Pancreas (tissue), 10 donors: ENCODE results near the gene HNRNPD. TPM values are rescaled to one million over a fixed set of nuclear protein-coding genes. Genes with fewer than 3 reads are reported as not detected.

Source experiments
- ATAC-seq, 4 donors: fragments of 200-7000 bp; cut with Tn5 transposase; one replicate each; pipeline versions ENCODE4 v1.8.0 to v1.9.1; 2020; ENCODE audit warnings: mild to moderate bottlenecking in 4 of 4, moderate library complexity in 4 of 4
- DNase-seq, 6 donors: peaks; one replicate each; pipeline ENCODE4 v3.0.0-alpha.2; 2020
- FAIRE-seq: peaks from 2 replicates; lab custom pipeline; 2012; peaks lifted over from hg19 to GRCh38; lab: Jason Lieb, UNC
- H3K27ac ChIP-seq, 4 donors: fragments of 200-600 bp; sonication (generic); 1 replicate in 3 of 4; 2 replicates in 1 of 4; pipeline versions ENCODE4 v1.5.0 to v1.8.0; 2020
- H3K27me3 ChIP-seq, 4 donors: fragments of 200-600 bp; one replicate each; pipeline ENCODE4 v1.8.0; 2021
- H3K36me3 ChIP-seq, 3 donors: fragments of 200-600 bp; sonication (generic) in 1 of 3; one replicate each; pipeline versions ENCODE4 v1.5.0 to v1.8.0; 2020 to 2021
- H3K4me1 ChIP-seq, 3 donors: fragments of 200-600 bp; one replicate each; pipeline ENCODE4 v1.8.0; 2021
- H3K4me3 ChIP-seq, 4 donors: fragments of 200-600 bp; sonication (generic) in 2 of 4; one replicate each; pipeline versions ENCODE4 v1.5.0 to v1.8.0; 2020 to 2021
- H3K9me3 ChIP-seq, 4 donors: fragments of 200-600 bp; one replicate each; pipeline ENCODE4 v1.8.0; 2021
- CTCF ChIP-seq, 4 donors: fragments of 200-600 bp; sonication (generic) in 3 of 4; IDR thresholded peaks; one replicate each; pipeline versions ENCODE4 v1.5.0 to v1.8.0; 2021; ENCODE audit warnings: antibody characterized with exemption in 4 of 4
- WGBS, 2 donors: extraction: QIAGEN DNeasy Blood & Tissue Kit; methylation state at CpG; one replicate each; pipeline ENCODE4 v1.1.7; 2013; 5-methylcytosine and 5-hydroxymethylcytosine counted together
- intact Hi-C, 3 donors: fragments of 100-400 bp; cut with DNase I; formaldehyde crosslinking; loops; one replicate each; pipeline versions ENCODE4 v1.11.1 to v1.14.2; 2022
- polyA plus RNA-seq, 2 donors: library from polyadenylated mRNA; stranded (reverse); fragments of 200-250 nt; gene quantifications; one replicate each; pipeline ENCODE4 v1.2.3, GENCODE V29; 2013
- total RNA-seq, 6 donors: library from RNA; stranded (reverse); fragmentation: NEBNext Ultra II Directional in 4 of 6; extraction: Animal tissue kit (Norgen Biotek cat#: 25700) in 4 of 6; gene quantifications; one replicate each; pipeline versions ENCODE4 v1.2.1 to v1.2.4, GENCODE V29; 2021 to 2023
- donor health status: healthy with polysubstance abuse.
- donor health status: DM: no; HTN: no; CAD: no; lungs with moderate emphysema.
- donor health status: DM: no; HTN: no; CAD: no.
- donor health status: control.
- donor health status: control.
- donor health status: Bipolar disorder and iron deficiency.
- donor health status: DM: yes; HTN: yes; CAD: no.
- donor health status: DM: no; HTN: no; CAD: no.
- donor health status: DM: no; HTN: no; CAD: no.
- donor health status: DM: yes; HTN: yes; CAD: no.

Gene HNRNPD
- total and polyA plus RNA-seq, 8 donors: 52.7 to 131 (median 82.1) TPM

GRCh38 chr4:82382751-82383150 is 9.0 kb upstream of the HNRNPD start:
- Histone ChIP-seq H3K36me3 (no peaks in the 10 kb centered on the region), H3K27me3 (no peaks in the 10 kb centered on the region), H3K27ac (no peak overlapping the region), H3K4me1 (no peaks in the 10 kb centered on the region), H3K4me3 (no peak overlapping the region), H3K9me3 (no peaks in the 10 kb centered on the region)
- FAIRE-seq: no peak
- DNase-seq: no peak
- intact Hi-C loops: no loop called here
- ATAC-seq: no peak
- no peak for TF ChIP-seq CTCF (IDR thresholded peaks at IDR 0.05)
- WGBS, 2 donors: 76 to 90% methylated on average over 2 of the region's 2 CpGs

DNA sequence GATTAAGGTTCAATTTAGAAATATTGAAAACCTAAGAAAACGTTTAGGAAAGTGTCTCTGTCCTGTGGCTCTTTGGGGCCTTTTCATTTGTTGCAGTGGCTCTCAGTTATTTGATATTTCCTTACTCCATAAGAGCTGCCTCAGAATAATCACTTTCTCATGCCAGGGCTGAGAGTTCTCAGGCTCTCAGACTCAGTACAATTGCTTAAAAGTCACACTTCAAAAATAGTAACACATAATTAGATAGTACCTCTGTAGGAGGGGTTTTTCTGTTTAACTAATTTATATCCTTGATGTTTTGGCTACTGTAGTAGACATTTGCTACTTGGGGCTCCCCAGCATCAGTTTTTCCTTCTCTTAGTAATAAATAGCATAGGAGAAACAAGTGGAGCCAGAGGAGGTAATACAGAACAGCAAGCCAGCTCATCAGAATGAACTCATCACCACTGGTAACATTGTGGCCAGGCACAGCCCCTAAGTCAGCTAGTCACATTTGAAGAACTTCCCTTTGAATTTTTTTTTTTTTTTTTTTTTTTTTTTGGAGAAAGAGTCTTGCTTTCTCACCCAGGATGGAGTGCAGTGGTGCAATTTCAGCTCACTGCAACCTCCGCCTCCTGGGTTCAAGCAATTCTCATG is 8.0 kb upstream of the HNRNPD start:
- no peak for DNase-seq
- Histone ChIP-seq H3K36me3 (no peaks in the 10 kb centered on the region), H3K4me1 (no peaks in the 10 kb centered on the region), H3K27me3 (no peaks in the 10 kb centered on the region), H3K9me3 (no peaks in the 10 kb centered on the region), H3K4me3 (no peak overlapping the region), H3K27ac (no peak overlapping the region)
- no peak for TF ChIP-seq CTCF (IDR thresholded peaks at IDR 0.05)
- FAIRE-seq: no peak
- 73 to 79% methylated on average over 2 of the region's 2 CpGs for WGBS, 2 donors
- intact Hi-C loops: no loop called here
- no peak for ATAC-seq

DNA sequence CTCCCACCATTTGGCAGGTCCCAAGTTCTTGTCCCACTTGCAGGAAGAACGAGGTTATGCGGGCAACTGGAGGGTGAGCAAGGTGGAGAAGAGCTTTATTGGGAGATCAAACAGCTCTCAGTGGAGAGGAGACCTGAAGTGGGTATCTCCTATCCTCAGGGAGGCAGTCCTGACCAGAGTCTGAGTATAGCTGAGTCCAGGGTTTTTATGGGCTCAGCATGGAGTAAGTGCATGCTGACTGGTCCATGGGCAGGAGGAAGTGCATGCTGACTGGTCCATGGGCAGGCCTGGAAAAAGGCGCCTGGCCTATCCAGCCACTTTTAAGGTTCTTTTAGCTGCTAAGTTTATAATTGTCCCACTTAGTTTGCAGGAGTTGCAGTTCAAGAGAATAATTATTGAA is 7.4 kb upstream of the HNRNPD start:
- ATAC-seq (no peak), FAIRE-seq (no peak), DNase-seq (no peak)
- no peak for TF ChIP-seq CTCF (IDR thresholded peaks at IDR 0.05)
- no peaks in the 10 kb centered on the region for H3K4me1 ChIP-seq
- H3K4me3 ChIP-seq: no peak overlapping the region
- 94 to 96% methylated on average over 3 of the region's 3 CpGs for WGBS, 2 donors
- intact Hi-C loops: no loop called here
- H3K27me3 ChIP-seq: no peaks in the 10 kb centered on the region
- no peaks in the 10 kb centered on the region for H3K36me3 ChIP-seq
- no peaks in the 10 kb centered on the region for H3K9me3 ChIP-seq
- H3K27ac ChIP-seq: no peak overlapping the region

- ATAC-seq: no peak
- intact Hi-C loops: no loop called here
Measured at GRCh38 chr4:82380831-82381230, 7.0 kb upstream of the HNRNPD start.

More at GRCh38 chr4:82380831-82381230, 7.0 kb upstream of the HNRNPD start:
- Histone ChIP-seq H3K9me3 (no peaks in the 10 kb centered on the region), H3K4me3 (no peak overlapping the region), H3K27ac (no peak overlapping the region), H3K27me3 (no peaks in the 10 kb centered on the region), H3K4me1 (peaks cover 0 to 2% (median 0%) of the 10 kb centered on the region in 3 donors), H3K36me3 (no peaks in the 10 kb centered on the region)
- DNase-seq (no peak), FAIRE-seq (no peak)
- TF ChIP-seq CTCF (IDR thresholded peaks at IDR 0.05): no peak
- 95 to 99% methylated on average over 4 of the region's 4 CpGs for WGBS, 2 donors
